OCI-M2 (cell line): ENCODE results near the gene TPPP.
"Not testable (repeated sequence)": the region's sequence is repeated elsewhere in the genome, so short reads cannot be mapped to it uniquely, and the experiment has no call there.

Experiments used
- DNase-seq: peaks from one replicate; lab custom pipeline; 2025; ENCODE audit not compliant: unreplicated experiment; lab: John Stamatoyannopoulos, UW

TPPP gene

DNA sequence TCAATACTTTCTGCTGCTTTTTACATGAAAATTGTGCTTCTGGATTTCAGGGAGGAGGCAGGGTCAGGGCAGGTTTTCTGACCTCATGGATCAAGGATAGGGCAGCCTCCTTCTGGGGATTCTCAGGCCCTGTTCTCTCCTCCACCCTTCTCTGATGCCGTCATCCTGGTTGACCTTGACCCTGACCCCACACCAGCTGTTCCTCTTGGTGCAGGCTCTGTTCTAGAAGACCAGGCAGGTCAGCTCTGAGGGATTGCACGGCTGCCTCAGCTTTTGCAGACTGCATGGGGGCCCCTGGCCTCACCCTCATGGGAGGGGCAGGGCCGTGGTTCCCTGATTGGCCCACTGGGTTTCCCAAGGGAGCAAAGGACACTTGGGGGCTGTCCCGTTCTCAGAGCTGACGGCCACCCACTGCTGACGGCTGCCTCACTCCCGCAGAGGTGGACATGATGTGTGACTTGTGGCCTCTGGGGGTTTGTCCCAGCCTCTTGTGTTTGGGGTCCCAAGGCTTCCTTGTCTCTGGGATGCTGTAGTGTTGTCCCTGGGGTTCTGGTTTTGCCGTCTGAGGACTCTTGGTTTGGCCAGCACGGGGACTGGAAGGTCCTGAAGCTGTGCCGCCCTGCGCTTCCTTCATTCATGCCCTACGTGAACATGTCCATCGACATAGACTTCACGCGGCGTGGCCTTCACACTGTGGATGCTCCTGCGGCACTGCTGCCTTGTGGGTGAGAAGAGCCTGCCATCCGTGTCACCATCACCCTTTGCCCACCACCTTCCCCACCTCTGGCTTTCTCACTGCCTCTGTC is 46.6 kb downstream of the TPPP start:
- DNase-seq: no peak

DNA sequence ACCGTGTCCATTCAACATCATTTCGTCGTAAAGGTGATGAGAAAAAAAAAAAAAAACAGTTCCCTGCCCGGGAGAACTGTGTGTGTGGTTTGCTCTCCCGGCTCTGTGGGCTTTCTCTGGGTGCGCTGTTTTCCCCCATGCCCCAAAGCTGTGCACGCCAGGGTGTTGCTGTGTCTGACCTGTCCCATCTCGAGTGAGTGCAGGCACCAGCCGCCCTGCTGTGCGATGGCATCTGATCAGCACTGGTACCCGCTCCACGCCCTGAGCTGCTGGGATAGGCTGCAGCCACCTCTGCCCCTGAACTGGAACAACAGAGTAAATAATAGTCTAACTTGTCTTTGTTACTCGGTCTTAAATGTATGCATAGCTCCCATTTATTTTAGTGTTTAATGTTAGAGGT is 47.7 kb downstream of the TPPP start:
- DNase-seq: no peak

DNA sequence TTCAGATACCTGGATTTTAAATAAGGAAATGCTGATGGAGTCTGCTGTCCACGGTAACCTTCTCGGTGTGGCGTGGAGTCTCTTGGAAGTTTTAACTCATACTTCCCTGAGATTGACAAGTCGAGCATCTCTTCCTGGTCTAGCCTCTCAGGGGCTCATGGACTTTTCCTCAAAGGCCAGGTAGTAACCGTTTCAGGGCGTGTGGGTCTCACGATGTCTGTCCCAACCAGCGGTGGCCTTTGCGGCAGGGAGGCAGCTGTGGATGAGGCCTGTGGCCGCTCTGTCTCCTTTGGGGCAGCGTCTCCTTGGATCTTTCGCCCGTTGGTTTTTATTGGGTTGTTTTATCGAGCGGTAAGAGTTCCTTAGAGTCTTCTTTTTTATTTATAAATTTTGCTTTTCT is 48.2 kb downstream of the TPPP start:
- DNase-seq: no peak

DNA sequence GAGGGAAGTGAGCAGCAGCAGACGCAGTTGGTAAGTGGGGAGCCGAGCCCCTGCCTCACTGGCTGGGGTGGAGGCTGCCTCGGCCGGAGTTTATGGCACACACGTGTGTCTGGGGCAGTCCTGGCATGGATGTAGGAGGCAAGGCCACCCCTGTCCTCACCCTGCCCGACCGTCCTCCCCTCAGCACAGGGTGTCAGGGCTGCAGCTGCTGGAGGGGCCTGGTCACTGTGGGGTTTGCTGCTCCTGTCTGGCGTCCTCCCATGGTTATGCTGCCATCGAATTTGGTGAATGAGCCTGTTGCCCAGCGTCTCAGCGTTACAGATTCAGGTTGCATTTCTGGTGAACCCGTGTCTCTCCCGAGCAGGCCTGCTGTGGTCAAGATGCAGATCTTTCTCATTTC is 48.6 kb downstream of the TPPP start:
- DNase-seq: no peak

DNA sequence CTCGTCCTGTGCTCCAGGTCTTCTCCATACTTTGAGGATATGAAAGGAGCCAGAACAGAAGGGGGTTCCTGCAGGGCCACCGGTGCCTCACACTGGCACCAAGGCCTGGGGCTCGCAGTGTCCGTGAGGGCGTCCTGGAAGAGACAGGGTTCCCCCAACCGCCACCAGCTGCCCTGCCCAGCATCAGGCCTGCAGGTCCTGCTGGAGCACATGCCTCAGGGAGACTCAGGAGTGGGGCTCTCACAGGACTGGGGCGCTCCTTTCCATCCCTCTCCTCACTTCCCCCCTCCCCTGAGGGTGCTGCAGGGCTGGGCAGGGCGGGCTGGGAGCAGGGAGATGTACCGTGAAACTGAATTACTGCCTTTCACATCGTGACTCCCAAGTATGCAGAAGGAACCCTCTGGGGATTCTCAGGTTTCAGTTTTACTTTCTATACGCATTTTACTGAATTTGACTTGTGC is 49.3 kb downstream of the TPPP start:
- DNase-seq: no peak

DNA sequence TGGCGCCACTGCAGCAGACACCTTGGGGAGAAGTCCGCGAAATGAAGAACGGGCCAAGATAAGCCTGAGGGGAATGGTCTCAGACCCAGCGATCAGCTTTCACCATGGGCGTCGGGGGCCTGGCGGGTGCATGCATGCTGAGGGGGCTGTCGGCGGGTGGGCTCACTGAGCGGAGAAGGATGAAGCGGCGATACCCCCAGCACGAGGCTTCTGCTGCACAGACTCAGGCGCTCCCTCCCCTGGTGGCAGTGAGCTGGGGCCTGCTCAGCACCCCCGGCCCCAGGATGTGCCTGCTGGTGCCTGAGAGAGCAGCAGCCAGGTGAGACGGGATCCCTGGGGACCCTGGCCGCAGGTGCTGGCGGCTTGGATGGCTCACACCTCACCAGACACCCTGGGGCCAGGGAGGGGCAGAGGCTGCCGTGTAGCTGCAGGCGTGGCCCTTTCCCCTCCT is 49.8 kb downstream of the TPPP start:
- DNase-seq: no peak

DNA sequence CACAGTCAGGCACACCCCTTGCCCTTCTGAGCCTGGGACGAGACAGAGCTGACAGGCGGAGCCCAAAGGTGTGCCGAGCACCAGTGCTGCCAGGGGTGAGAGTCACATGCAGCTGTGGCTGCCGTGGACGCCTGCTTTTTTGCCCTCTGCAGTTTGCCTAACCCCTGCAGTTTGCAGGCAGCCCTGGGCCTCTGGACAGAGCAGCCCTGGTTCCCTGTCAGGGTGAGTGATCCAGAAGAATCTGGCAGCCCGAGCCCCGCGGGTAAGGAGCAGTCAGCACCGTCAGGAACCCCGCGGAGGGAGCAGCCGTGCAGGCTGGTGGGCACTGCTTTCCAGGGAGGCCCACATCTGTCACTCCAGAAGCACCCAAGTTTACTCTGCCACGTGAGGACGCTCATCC is 50.7 kb downstream of the TPPP start:
- DNase-seq: no peak

DNA sequence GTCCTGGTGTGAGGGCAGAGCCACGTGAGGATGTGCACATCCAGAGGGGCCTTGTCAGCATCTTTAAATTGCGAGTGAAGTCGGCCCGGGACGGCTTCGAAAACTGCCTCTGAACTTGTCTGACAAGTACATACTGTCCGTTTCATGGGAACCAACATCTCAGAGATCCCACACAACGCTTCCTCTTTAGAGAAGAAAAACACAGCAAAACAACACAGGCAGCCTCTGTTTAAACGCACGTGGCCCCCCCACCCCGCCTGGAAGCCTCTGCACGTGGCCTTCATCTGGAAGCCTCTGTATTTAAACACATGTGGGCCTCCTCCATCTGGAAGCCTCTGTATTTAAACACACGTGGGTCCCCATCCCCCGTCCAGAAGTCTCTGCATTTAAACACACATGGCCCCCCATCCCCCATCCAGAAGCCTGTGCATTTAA is 51.8 kb downstream of the TPPP start:
- no peak for DNase-seq

DNA sequence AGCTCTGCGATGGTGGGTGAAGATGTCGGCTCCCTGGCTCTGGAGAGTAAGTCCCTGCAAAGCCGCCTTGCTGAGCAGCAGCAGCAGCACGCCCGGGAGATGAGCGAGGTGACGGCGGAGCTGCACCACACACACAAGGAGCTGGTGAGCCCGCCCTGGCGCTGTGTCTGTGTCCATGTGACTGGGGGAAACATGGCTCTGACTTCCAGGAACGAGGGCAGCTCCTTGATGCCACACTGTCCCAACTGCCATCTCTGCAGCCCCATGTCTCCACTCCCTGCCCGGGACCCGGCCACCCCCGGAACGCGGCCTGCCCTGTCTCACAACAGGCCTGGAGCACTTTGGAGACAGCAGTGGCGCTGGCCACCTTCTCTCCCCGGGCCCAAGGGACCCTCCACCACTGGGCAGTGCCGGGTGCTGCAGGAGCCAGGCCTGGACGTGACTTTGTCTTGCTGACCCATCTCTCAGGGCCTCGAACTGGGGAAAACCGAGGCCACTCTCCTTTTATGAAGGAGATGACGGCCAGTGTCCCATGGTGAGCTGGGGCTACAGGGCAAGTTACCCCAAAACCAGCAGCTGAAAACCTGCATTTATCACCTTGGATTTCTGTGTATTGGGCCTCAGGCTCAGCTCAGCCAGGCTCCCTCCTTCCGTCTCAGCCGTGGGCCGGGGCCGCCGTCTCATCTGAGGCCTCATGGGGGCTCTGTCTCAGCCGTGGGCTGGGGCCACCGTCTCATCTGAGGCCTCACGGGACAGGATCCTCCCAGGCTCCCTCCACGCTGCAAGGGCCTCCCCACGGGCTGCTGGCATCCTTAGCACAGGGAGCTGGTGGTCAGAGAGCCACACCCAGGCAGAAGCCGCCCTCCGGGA is 52.5 kb downstream of the TPPP start:
- DNase-seq: no peak

DNA sequence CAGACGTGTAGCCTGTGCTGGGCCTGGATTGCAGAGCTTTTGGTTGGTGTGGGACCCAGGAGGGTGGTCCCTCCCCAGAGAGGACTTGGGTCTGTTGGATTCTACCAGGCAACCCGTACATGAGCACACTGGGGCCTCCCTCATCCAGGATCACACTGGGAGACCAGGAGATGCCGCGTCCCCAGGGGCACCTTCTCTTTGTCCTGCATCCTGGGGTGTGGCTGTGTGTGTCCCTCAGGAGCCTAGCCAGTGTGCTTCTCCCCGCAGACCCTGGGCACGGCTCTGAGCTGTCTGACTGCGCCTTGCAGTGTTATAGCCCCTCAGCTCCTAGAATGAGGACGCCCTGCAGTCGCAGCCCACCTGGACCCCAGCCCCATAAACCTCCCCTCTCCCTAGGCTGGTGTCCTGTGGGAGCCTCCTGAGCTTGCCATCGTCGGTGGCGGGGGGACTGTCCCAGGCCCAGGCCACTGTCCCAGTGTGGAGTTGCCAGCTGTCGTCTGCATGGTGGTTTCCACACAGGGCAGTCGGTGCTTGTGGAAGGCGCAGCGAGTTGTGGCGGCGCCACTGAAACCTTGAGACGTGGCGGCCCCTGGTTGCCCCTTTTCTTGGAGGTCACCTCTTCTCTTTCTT is 53.5 kb downstream of the TPPP start:
- no peak for DNase-seq

DNA sequence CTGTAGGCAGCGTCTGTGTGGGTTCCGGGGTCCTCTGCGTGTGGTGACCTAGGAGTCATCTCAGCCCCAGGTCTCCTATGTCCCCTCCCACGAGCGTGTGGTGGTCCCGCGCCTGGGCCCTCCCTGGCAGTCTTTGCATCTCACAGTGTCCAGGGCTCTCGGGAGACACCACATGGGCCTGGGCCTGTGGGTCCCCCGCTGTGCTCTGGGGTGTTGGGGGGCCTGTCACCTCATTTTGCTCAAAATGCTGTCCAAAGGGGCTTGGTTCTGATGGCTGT is 54.0 kb downstream of the TPPP start:
- DNase-seq: no peak

DNA sequence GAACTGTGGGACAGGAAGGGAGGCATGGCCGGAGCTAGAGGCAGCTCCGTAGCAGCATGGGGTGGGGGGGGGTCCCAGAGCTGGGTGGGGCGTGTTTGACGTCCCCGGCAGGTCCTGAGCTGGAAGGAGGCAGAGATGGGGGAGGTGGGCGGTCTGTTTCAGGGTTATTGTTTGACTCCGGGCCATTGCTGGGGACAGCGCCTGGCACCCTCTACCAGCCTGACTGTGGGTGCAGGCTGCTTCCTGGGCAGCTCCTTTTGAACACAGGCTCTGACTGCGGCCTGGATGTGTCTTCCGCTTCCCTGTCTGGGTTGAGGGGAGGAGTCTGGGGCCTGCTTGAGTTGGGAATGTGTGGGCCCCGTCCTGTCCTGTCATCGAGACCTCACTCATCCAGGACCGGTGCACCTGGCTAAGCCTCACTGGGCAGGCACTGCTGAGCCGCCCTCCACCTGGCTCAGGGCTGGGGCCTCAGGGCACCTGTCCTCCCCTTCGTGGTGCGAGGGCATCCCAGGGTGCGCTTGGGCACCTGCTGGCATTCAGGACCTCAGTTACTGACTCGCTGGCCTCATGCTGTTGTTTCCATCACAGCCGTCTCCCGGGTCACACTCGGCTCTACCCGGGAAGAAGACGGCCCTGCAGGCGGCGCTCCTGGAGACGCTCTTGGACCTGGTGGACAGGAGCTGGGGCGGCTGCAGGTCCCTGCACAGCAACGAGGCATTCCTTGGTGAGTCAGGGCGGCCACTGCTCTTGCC is 54.5 kb downstream of the TPPP start:
- no peak for DNase-seq

DNA sequence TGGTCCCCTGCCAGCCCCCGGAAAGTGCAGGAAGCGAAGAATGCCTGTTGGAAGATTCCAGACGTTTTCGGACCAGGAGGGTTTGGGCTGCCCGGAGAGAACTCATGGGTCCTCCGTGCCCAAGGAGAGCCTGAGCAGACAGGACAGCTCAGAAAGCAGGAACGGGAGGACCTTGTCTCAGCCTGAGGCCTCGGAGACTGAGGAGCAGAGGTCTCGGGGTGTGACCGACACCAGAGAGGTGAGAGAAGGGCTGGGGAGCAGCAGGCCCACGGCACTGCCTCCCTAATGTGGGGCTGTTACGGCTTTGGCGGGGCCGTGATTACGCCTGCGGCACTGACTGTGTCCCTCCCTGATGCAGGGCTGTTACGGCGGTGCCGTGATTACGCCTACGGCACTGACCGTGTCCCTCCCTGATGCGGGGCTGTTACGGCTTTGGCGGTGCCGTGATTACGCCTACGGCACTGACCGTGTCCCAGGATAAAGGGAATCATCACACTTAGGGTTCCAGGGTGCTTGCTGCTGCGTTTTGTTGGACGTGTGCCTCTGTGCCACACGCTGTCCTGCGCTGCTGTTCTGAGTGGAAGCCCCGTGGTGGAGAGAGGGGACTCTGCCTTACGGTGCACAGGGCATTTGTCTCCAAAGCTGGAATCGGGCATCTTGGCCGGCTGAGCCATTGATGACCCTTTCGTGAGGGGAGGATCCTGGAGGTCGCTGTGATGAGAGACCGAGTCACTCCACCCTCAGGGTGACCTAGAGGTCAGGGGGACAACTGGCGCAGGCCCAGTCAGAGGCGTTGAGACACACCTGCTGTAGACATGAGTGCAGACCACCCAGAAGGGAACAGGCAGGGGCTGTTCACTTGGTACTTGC is 55.3 kb downstream of the TPPP start:
- DNase-seq: no peak

DNA sequence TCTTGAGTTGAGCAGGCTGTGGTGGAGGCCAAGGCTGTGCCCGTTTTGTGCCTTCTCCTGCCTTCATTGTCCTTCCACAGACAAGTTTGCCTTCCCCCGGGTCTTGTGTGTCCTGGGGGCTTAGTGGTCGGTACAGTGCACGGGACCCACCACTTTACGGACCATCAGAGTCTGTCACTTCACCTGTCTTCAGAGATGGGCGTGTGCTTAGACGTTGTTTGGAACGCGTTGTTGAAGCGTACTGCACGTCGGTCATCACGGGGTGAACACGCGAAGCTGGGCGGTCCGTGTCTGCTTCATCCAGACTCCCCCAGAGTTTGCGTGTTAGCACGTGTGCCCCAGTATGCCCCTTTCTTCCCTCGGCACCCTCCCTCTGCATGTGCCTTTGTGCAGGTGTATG is 56.2 kb downstream of the TPPP start:
- no peak for DNase-seq

DNA sequence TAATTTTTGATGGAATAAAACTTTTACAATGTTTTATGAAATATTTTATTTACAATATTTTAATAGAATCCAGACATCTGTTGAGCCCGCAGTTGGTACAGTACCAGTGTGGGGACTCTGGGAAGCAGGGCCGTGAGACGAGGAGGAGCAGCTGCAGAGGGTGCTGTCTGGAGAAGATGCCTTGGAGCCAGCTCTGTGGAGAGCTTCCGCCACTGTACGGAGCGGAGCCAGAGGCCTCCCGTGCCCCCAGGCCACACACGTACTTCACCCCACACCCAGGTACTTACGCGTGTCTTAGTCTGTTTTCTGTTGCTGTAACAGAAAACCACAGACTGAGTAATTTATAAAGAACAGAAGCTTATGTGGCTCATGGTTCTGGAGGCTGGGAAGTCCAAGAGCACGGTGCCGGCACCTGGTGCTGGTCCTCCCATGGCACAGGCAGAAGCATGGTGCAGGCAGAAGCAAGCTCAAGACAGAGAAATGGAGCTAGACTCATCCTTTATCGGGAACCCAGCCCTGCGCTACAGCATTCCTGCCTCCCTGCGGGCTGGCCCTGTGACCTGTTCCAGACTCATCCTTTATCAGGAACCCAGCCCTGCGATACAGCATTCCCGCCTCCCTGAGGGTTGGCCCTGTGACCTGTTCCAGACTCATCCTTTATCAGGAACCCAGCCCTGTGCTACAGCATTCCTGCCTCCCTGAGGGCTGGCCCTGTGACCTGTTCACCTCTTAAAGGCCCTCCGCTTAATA is 57.7 kb downstream of the TPPP start:
- no peak for DNase-seq

DNA sequence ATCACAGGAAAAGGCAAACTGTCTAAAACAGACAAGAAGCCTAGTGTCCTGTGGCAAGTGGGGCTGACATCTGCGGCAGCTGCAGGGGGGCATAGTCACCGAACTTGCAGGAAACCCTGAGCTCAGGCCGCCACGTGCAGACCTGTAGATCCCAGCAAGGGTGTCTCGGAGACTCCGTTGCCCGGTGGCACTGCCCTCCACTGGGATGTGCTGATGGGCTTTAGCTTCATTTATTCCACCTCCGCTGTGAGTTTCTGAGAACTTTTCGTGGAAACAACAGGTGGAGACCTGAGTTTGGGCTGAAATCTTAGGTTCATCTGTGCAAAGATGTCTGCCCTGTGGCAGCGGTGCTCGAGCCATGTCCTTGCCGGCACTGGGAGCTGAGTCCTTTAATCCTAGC is 59.0 kb downstream of the TPPP start:
- DNase-seq: no peak

DNA sequence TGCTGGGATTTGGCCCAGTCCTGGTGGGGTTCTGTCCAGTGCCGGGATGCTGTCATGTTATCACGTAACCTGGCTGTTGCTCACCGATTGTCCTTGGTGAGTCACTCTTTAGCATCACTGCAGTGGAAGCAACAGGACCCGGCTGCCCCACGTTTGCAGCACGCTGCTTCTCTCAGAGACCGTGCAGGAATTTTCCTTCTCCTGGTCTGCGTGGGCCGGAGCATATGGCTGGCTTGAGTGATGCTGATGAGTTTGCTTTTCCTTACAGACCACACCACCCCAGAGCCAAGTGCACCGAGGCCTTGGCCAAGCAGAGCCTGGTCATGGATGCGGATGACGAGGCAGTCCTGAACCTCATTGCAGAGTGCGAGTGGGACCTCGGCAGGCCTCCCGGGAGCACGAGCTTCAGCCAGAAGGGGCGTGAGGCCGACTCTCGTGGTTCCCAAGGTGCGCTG is 59.6 kb downstream of the TPPP start:
- no peak for DNase-seq

DNA sequence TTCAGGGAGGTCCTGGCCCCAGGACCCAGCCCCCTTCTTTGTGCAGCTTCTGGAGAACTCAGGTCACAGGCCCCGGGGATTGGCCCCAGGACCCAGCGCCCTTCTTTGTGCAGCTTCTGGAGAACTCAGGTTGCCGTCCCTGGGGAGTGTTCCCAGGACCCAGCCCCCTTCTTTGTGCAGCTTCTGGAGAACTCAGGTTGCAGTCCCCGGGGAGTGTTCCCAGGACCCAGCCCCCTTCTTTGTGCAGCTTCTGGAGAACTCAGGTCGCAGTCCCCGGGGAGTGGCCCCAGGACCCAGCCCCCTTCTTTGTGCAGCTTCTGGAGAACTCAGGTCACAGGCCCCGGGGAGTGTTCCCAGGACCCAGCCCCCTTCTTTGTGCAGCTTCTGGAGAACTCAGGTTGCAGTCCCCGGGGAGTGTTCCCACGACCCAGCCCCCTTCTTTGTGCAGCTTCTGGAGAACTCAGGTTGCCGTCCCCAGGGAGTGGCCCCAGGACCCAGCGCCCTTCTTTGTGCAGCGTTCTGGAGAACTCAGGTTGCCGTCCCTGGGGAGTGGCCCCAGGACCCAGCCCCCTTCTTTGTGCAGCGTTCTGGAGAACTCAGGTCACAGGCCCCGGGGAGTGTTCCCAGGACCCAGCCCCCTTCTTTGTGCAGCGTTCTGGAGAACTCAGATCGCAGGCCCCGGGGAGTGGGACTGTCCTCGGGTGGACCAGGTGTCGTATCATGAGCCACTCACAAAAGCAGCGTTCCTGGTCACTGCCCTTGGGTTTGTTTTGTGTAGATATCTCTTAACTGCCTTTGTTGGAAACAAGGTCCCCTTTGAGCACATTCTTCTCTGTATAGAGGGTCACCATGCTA is 64.6 kb downstream of the TPPP start:
- not testable (repeated sequence) for DNase-seq

DNA sequence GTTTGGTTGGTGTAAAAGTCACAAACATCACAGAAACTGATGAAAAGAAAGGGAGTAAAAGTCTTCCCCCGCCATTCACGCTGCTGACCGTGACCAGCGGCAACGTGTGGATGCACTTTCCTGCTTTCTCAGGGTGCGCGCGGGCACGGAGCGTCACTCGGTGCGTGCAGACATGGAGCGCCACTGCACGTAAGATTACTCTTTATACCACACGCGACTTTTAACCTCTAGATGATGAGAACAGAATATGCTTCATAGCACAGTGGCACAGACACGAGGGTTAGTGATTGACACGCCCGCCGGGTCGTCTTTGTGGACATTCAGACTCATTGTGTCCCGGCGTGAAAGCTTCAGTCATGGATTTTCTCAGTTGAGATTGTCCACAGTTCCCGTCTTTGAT is 65.3 kb downstream of the TPPP start:
- no peak for DNase-seq
